ENCODE data around the gene KCNQ1. TPM values are rescaled to one million over a fixed set of nuclear protein-coding genes. Genes with fewer than 3 reads are reported as not detected.

The KCNQ1 gene
- total RNA-seq, 1 experiment from 2014 or later: not detected

- ChIA-PET CTCF (no interaction called here), POLR2A (ENCODE audit: unreplicated experiment) (no interaction called here)
- Histone ChIP-seq H3K4me3 (no peak overlapping the region), H3F3A (ENCODE audit: insufficient read depth, low read depth) (no peaks in the 10 kb centered on the region), H2AFZ (no peak overlapping the region), H3K27me3 (ENCODE audit: insufficient read depth, low read depth) (no peaks in the 10 kb centered on the region), H3K4me2 (no peak overlapping the region), H3K9me3 (ENCODE audit: insufficient read depth, low read depth) (peaks cover 60% of the 10 kb centered on the region), H4K20me1 (ENCODE audit: insufficient read depth) (no peaks in the 10 kb centered on the region), H3K4me1 (replicated peaks; ENCODE audit: insufficient read depth) (no peaks in the 10 kb centered on the region), H3K36me3 (ENCODE audit: low read depth) (no peaks in the 10 kb centered on the region), H3K9me2 (ENCODE audit: insufficient read depth) (no peaks in the 10 kb centered on the region), H3K27ac (no peak overlapping the region), H3K79me2 (ENCODE audit: low read depth) (no peaks in the 10 kb centered on the region)
- no peak for TF ChIP-seq CTCF (conservative IDR thresholded peaks at IDR 0.05)
- no peak for TF ChIP-seq EZH2 (IDR thresholded peaks at IDR 0.05; ENCODE audit: low read depth)
- no TSS peak for BruUV-seq (replicated peaks)
- DNase-seq: no peak
- intact Hi-C loops (cut with micrococcal nuclease; ENCODE audit: unreplicated experiment): no loop called here
These were observed 204.6 kb downstream of the KCNQ1 start for GRCh38 chr11:2649400-2649799.

GRCh38 chr11:2649848-2650247 is 205.0 kb downstream of the KCNQ1 start:
- no peaks in the 10 kb centered on the region for H3K4me1 ChIP-seq (replicated peaks; ENCODE audit: insufficient read depth)
- no peak overlapping the region for H3K27ac ChIP-seq
- no peaks in the 10 kb centered on the region for H3F3A ChIP-seq (ENCODE audit: insufficient read depth, low read depth)
- H3K79me2 ChIP-seq (ENCODE audit: low read depth): no peaks in the 10 kb centered on the region
- ChIA-PET CTCF (no interaction called here), POLR2A (ENCODE audit: unreplicated experiment) (interaction anchor here (0.7 kb wide), 1 partner anchor 11 kb away, joined by 3 read pairs; no protein-coding TSS in a partner anchor)
- no peaks in the 10 kb centered on the region for H3K9me2 ChIP-seq (ENCODE audit: insufficient read depth)
- H3K36me3 ChIP-seq (ENCODE audit: low read depth): no peaks in the 10 kb centered on the region
- peaks cover 56% of the 10 kb centered on the region for H3K9me3 ChIP-seq (ENCODE audit: insufficient read depth, low read depth)
- no peak for DNase-seq
- no peaks in the 10 kb centered on the region for H4K20me1 ChIP-seq (ENCODE audit: insufficient read depth)
- no peak overlapping the region for H2AFZ ChIP-seq
- no peak overlapping the region for H3K4me3 ChIP-seq
- intact Hi-C loops (cut with micrococcal nuclease; ENCODE audit: unreplicated experiment): no loop called here
- H3K27me3 ChIP-seq (ENCODE audit: insufficient read depth, low read depth): no peaks in the 10 kb centered on the region
- H3K4me2 ChIP-seq: no peak overlapping the region
- BruUV-seq (replicated peaks): no TSS peak
- TF ChIP-seq CTCF (conservative IDR thresholded peaks at IDR 0.05) (no peak), EZH2 (IDR thresholded peaks at IDR 0.05; ENCODE audit: low read depth) (no peak)

GRCh38 chr11:2650343-2650867 is 205.6 kb downstream of the KCNQ1 start:
- TF ChIP-seq EZH2 (IDR thresholded peaks at IDR 0.05; ENCODE audit: low read depth): no peak
- no peak for TF ChIP-seq CTCF (conservative IDR thresholded peaks at IDR 0.05)
- H3K9me3 ChIP-seq (ENCODE audit: insufficient read depth, low read depth): peaks cover 55% of the 10 kb centered on the region
- no peaks in the 10 kb centered on the region for H3K79me2 ChIP-seq (ENCODE audit: low read depth)
- H3K9me2 ChIP-seq (ENCODE audit: insufficient read depth): no peaks in the 10 kb centered on the region
- no peaks in the 10 kb centered on the region for H3K4me1 ChIP-seq (replicated peaks; ENCODE audit: insufficient read depth)
- no peak overlapping the region for H3K27ac ChIP-seq
- H3K36me3 ChIP-seq (ENCODE audit: low read depth): no peaks in the 10 kb centered on the region
- no peak for DNase-seq
- BruUV-seq (replicated peaks): no TSS peak
- H3F3A ChIP-seq (ENCODE audit: insufficient read depth, low read depth): no peaks in the 10 kb centered on the region
- no peak overlapping the region for H3K4me2 ChIP-seq
- no peaks in the 10 kb centered on the region for H3K27me3 ChIP-seq (ENCODE audit: insufficient read depth, low read depth)
- CTCF ChIA-PET: no interaction called here
- no peak overlapping the region for H2AFZ ChIP-seq
- POLR2A ChIA-PET (ENCODE audit: unreplicated experiment): interaction anchor here (0.7 kb wide), 1 partner anchor 12 kb away, joined by 3 read pairs; no protein-coding TSS in a partner anchor
- no peak overlapping the region for H3K4me3 ChIP-seq
- H4K20me1 ChIP-seq (ENCODE audit: insufficient read depth): no peaks in the 10 kb centered on the region
- intact Hi-C loops (cut with micrococcal nuclease; ENCODE audit: unreplicated experiment): no loop called here
